ENCODE results near the gene ARHGAP26. TPM values are rescaled to one million over a fixed set of nuclear protein-coding genes. Genes with fewer than 3 reads are reported as not detected.

Gene ARHGAP26
- total RNA-seq, 1 donor from 2014 or later, result 14.1 TPM

DNA sequence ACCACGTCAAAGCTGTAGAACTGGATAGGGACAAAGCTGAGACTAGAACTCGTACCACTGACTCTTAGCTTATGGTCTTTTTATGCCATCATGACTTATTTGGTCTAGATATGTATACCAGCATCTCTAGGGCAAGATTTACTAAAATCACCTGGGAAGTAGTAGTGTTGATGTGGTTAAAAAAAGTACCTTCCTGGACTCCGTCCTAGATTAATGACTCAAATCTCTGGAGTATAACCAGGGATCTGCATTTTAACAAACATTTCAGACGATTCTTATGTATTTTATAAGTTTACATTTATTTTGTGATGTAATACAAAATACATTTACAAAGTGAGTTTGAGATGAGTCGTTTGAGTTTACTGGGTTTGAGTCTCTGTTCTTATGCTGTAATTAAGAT, 68.7 kb downstream of the ARHGAP26 start:
- DNase-seq (ENCODE audit: extremely low spot score, unreplicated experiment), result no peak
- Mint-ChIP-seq H3K4me1 (ENCODE audit: unreplicated experiment) (peaks cover 6% of the 10 kb centered on the region), H3K9me3 (ENCODE audit: unreplicated experiment) (no peaks in the 10 kb centered on the region), H3K4me3 (ENCODE audit: unreplicated experiment) (no peak overlapping the region), H3K36me3 (ENCODE audit: unreplicated experiment) (no peaks in the 10 kb centered on the region), H3K27me3 (ENCODE audit: unreplicated experiment) (no peaks in the 10 kb centered on the region), H3K27ac (ENCODE audit: unreplicated experiment) (no peak overlapping the region)
- TF ChIP-seq, protein P1, sequence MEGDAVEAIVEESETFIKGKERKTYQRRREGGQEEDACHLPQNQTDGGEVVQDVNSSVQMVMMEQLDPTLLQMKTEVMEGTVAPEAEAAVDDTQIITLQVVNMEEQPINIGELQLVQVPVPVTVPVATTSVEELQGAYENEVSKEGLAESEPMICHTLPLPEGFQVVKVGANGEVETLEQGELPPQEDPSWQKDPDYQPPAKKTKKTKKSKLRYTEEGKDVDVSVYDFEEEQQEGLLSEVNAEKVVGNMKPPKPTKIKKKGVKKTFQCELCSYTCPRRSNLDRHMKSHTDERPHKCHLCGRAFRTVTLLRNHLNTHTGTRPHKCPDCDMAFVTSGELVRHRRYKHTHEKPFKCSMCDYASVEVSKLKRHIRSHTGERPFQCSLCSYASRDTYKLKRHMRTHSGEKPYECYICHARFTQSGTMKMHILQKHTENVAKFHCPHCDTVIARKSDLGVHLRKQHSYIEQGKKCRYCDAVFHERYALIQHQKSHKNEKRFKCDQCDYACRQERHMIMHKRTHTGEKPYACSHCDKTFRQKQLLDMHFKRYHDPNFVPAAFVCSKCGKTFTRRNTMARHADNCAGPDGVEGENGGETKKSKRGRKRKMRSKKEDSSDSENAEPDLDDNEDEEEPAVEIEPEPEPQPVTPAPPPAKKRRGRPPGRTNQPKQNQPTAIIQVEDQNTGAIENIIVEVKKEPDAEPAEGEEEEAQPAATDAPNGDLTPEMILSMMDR (IDR thresholded peaks at IDR 0.05), result no peak

DNA sequence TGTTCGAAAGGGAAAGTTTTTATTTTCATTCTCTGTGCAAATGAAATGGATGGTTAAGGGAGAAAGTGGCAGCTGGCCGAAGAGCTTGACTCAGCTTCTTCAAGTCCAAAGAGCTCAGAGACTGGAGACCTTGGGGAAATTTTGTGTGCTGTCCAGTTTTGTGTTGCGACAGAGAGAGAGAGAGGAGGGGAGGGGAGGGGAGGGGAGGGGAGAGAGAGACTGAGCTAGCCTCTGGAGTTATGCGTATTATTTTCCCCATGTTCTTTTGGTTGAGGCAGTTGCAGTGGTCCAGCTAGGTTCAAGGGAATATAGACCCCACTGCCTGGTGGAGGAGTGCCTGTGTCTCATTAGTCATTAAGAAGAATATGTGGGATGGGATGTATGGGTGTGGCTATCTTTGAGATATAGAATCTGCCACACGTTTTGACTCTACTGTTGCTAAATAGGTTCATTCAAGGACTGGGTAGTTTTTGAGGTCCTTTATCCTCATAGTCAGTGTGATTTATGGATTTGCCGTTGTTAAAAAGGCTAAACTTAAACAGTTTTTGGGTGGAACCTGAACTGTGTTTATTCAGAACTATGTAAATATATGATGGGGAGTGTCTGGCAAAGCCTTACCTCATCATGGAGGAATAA, 69.7 kb downstream of the ARHGAP26 start:
- H3K27ac Mint-ChIP-seq (ENCODE audit: unreplicated experiment), result no peak overlapping the region

DNA sequence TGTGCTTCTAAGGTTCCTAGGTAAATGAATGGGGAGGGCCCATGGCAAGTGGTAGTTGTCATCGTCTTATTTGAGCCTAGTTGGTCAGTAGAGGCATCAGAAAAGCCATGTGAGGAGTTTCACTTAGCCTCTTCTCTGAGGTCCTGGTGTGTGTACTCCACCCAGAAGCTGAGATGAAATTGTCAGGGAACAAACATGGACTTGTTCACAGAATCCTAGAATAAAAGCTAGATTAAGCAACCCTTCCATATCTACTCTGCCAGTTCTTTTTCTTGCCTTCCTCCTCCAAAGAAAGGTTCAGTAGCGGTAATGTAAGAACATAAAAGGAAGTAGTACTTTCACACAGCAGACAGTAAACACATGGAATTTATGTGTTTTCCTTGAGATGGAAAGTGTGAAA, 70.4 kb downstream of the ARHGAP26 start:
- H3K4me3 Mint-ChIP-seq (ENCODE audit: unreplicated experiment), result no peak overlapping the region
- DNase-seq (ENCODE audit: extremely low spot score, unreplicated experiment), result no peak
- TF ChIP-seq, protein P1 (IDR thresholded peaks at IDR 0.05), result no peak
- no peaks in the 10 kb centered on the region for H3K27me3 Mint-ChIP-seq (ENCODE audit: unreplicated experiment)
- H3K36me3 Mint-ChIP-seq (ENCODE audit: unreplicated experiment), result no peaks in the 10 kb centered on the region
- H3K4me1 Mint-ChIP-seq (ENCODE audit: unreplicated experiment), result peaks cover 8% of the 10 kb centered on the region
- no peak overlapping the region for H3K27ac Mint-ChIP-seq (ENCODE audit: unreplicated experiment)
- H3K9me3 Mint-ChIP-seq (ENCODE audit: unreplicated experiment), result no peaks in the 10 kb centered on the region

More for the DNA sequence above, 69.7 kb downstream of the ARHGAP26 start:
- no peak for DNase-seq (ENCODE audit: extremely low spot score, unreplicated experiment)
- Mint-ChIP-seq H3K4me1 (ENCODE audit: unreplicated experiment) (peaks cover 6% of the 10 kb centered on the region), H3K4me3 (ENCODE audit: unreplicated experiment) (no peak overlapping the region), H3K27me3 (ENCODE audit: unreplicated experiment) (no peaks in the 10 kb centered on the region), H3K9me3 (ENCODE audit: unreplicated experiment) (no peaks in the 10 kb centered on the region), H3K36me3 (ENCODE audit: unreplicated experiment) (no peaks in the 10 kb centered on the region)
- TF ChIP-seq, protein P1 (IDR thresholded peaks at IDR 0.05), result no peak

DNA sequence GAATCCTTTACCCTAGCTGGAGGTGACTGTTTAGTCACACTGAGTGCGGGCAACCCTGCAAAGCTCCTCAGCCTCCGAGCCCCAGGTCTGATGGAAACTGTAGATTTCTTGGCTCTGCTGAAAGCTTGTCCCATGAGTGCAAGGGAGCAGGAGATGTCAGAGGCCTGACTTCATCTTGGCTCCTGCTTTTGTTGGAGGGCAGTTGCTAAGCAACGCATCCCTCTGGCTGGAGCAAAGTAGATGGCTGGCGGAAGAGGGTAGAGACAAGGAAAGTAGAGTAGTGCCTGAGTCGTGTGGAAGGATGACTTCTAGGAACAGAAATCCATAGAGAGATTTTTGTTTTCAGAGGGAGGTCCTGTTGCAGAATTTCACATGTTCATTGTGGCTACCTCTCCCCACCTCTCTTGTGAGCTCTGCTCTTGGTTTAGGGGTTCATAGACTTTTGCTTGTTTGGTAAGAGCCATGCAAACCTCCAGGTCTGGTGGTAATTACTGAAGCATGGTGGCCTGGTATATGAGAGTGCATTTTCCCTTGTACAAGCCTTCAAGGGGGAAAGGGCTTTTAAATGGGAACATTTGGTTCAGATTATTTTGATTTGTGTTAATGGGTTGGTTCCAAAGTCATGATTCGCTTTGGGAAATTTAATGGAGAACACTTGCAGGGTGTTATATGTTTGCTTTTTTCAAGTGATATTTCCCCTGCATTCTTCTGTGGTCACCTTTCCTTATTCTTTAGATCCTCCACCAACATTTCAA, 71.5 kb downstream of the ARHGAP26 start:
- TF ChIP-seq, protein P1 (IDR thresholded peaks at IDR 0.05), result no peak
- H3K27ac Mint-ChIP-seq (ENCODE audit: unreplicated experiment), result no peak overlapping the region
- H3K4me1 Mint-ChIP-seq (ENCODE audit: unreplicated experiment), result peaks cover 9% of the 10 kb centered on the region
- H3K27me3 Mint-ChIP-seq (ENCODE audit: unreplicated experiment), result no peaks in the 10 kb centered on the region
- no peak overlapping the region for H3K4me3 Mint-ChIP-seq (ENCODE audit: unreplicated experiment)
- H3K9me3 Mint-ChIP-seq (ENCODE audit: unreplicated experiment), result no peaks in the 10 kb centered on the region
- H3K36me3 Mint-ChIP-seq (ENCODE audit: unreplicated experiment), result no peaks in the 10 kb centered on the region
- no peak for DNase-seq (ENCODE audit: extremely low spot score, unreplicated experiment)

All from osteocyte (in vitro differentiated cells).